Heart right ventricle (tissue), 16 donors: Measurements from ENCODE around the gene ACOX3. TPM values are rescaled to one million over a fixed set of nuclear protein-coding genes. Genes with fewer than 3 reads are reported as not detected.
"Not testable (repeated sequence)": the region's sequence is repeated elsewhere in the genome, so short reads cannot be mapped to it uniquely, and the experiment has no call there.

Experiments used
- ATAC-seq, 8 donors: fragments of 200-7000 bp; cut with Tn5 transposase; one replicate each; pipeline ENCODE4 v1.9.1; 2020; ENCODE audit warnings: mild to moderate bottlenecking in 8 of 8, moderate library complexity in 8 of 8, moderate number of reproducible peaks in 1 of 8
- DNase-seq, 2 donors: peaks; one replicate each; pipeline ENCODE4 v3.0.0-alpha.2; 2020
- H3K27ac ChIP-seq, 10 donors: fragments of 200-600 bp; sonication (generic) in 2 of 10; one replicate each; pipeline versions ENCODE4 v1.5.0 to v1.8.0; 2020 to 2022; ENCODE audit warnings: mild to moderate bottlenecking in 3 of 10
- H3K27me3 ChIP-seq, 7 donors: fragments of 200-600 bp; one replicate each; pipeline ENCODE4 v1.8.0; 2021 to 2022; ENCODE audit warnings: mild to moderate bottlenecking in 2 of 7
- H3K36me3 ChIP-seq, 9 donors: fragments of 200-600 bp; sonication (generic) in 1 of 9; one replicate each; pipeline versions ENCODE4 v1.5.0 to v1.8.0; 2020 to 2022; ENCODE audit warnings: mild to moderate bottlenecking in 2 of 9
- H3K4me1 ChIP-seq, 9 donors: fragments of 200-600 bp; sonication (generic) in 1 of 9; one replicate each; pipeline versions ENCODE4 v1.5.0 to v1.8.0; 2020 to 2022; ENCODE audit warnings: mild to moderate bottlenecking in 4 of 9
- H3K4me3 ChIP-seq, 10 donors: fragments of 200-600 bp; sonication (generic) in 2 of 10; one replicate each; pipeline versions ENCODE4 v1.5.0 to v1.8.0; 2020 to 2022; ENCODE audit warnings: mild to moderate bottlenecking in 7 of 10, moderate library complexity in 2 of 10
- H3K9me3 ChIP-seq, 11 donors: fragments of 200-600 bp in 10 of 11; sonication (generic) in 2 of 11; one replicate each; pipeline versions ENCODE4 v1.5.0 to v1.8.0; 2013 to 2022; ENCODE audit warnings: mild to moderate bottlenecking in 2 of 11, control low read depth in 1 of 11, moderate library complexity in 1 of 11
- CTCF ChIP-seq, 9 donors: fragments of 200-600 bp; sonication (generic) in 2 of 9; IDR thresholded peaks; one replicate each; pipeline versions ENCODE4 v1.5.0 to v1.8.0; 2021 to 2022; ENCODE audit warnings: antibody characterized with exemption in 9 of 9, mild to moderate bottlenecking in 5 of 9, moderate library complexity in 1 of 9
- WGBS, 2 donors: extraction: QIAGEN DNeasy Blood & Tissue Kit; methylation state at CpG; one replicate each; pipeline ENCODE4 v1.1.7; 2013; ENCODE audit warnings: inconsistent platforms in 1 of 2; 5-methylcytosine and 5-hydroxymethylcytosine counted together
- intact Hi-C, 10 donors: fragments of 100-400 bp; cut with DNase I; formaldehyde crosslinking; loops; one replicate each; pipeline versions ENCODE4 v1.11.1 to v1.14.2; 2022
- polyA plus RNA-seq, 2 donors: library from polyadenylated mRNA; stranded (reverse); fragments of 200-250 nt; gene quantifications; one replicate each; pipeline ENCODE4 v1.2.3, GENCODE V29; 2013
- total RNA-seq, 10 donors: library from RNA; stranded (reverse); fragmentation: NEBNext Ultra II Directional in 3 of 10; extraction: Animal tissue kit (Norgen Biotek cat#: 25700) in 3 of 10; gene quantifications; one replicate each; pipeline versions ENCODE4 v1.2.1 to v1.2.4, GENCODE V29; 2021 to 2023
- donor health status: Arrhythmogenic right ventricular cardiomyopathy.
- donor health status: ischemic (EF 13 %, LVEDD 7.1; RV severe dilation, severe dysfunction).
- donor health status: healthy with polysubstance abuse.
- donor health status: DM: no; HTN: yes; CAD: no.
- donor health status: DM: no; HTN: no; CAD: no.
- donor health status: ischemic (EF 25% LVEDD 6.9; RV normal size, moderate dysfunction).
- donor health status: ischemic (EF 25% LVEDD 5.7; RV mildly dilated, moderate dysfunction).
- donor health status: healthy.
- donor health status: DM: yes; HTN: yes; CAD: no.
- donor health status: Ischemic cardiomyopathy.
- donor health status: ischemic (EF 35%, LVEDD 5.7; RV mildly dilated, moderate dysfunction).
- donor health status: nonischemic (EF 11% LVEDD 7.7; RV severe dilation, severe dysfunction).
- donor health status: DM: yes; HTN: yes; CAD: no.
- donor health status: PGD.
- donor health status: ischemic (EF 29% LVEDD 5.4; RV normal size, mild dysfunction).
- donor health status: nonischemic (EF 23%, LVEDD 6.1; RV moderate dilation, normal function).

Gene ACOX3
- total and polyA plus RNA-seq, 12 donors, result 17.9 to 28.9 (median 25.4) TPM

- intact Hi-C loops, result no loop called here
- no peaks in the 10 kb centered on the region for H3K36me3 ChIP-seq
- H3K4me1 ChIP-seq, result peaks cover 6 to 34% (median 18%) of the 10 kb centered on the region in 9 donors
- 84 to 86% methylated on average over 7 of the region's 7 CpGs for WGBS, 2 donors
- TF ChIP-seq CTCF (IDR thresholded peaks at IDR 0.05), result no peak
- H3K27me3 ChIP-seq, result no peaks in the 10 kb centered on the region
- no peaks in the 10 kb centered on the region for H3K9me3 ChIP-seq
- H3K27ac ChIP-seq, result no peak overlapping the region
- no peak for DNase-seq
- H3K4me3 ChIP-seq, result no peak overlapping the region
- ATAC-seq, result no peak
Measured at GRCh38 chr4:8349664-8350236, 90.8 kb downstream of the ACOX3 start.

- WGBS, 2 donors, result 95 to 96% methylated on average over 11 of the region's 11 CpGs
- DNase-seq, intact Hi-C loops, H3K27ac ChIP-seq, ATAC-seq, H3K36me3 ChIP-seq, H3K4me3 ChIP-seq, H3K27me3 ChIP-seq, H3K9me3 ChIP-seq: not testable (repeated sequence)
- peaks cover 6 to 36% (median 18%) of the 10 kb centered on the region in 9 donors for H3K4me1 ChIP-seq
Measured at GRCh38 chr4:8349236-8349635, 91.3 kb downstream of the ACOX3 start.

- Histone ChIP-seq H3K4me1 (peaks cover 6 to 40% (median 18%) of the 10 kb centered on the region in 9 donors), H3K27me3 (no peaks in the 10 kb centered on the region), H3K36me3 (no peaks in the 10 kb centered on the region), H3K9me3 (no peaks in the 10 kb centered on the region), H3K4me3 (no peak overlapping the region), H3K27ac (no peak overlapping the region)
- DNase-seq (no peak), ATAC-seq (no peak)
- no peak for TF ChIP-seq CTCF (IDR thresholded peaks at IDR 0.05)
- WGBS, 2 donors, result 73 to 74% methylated on average over 6 of the region's 6 CpGs
- intact Hi-C loops, result no loop called here
Measured at GRCh38 chr4:8348071-8348470, 92.5 kb downstream of the ACOX3 start.

GRCh38 chr4:8347660-8348059 is 92.9 kb downstream of the ACOX3 start:
- WGBS, 2 donors, result 91 to 92% methylated on average over 7 of the region's 7 CpGs
- H3K4me3 ChIP-seq, result no peak overlapping the region
- no peak overlapping the region for H3K27ac ChIP-seq
- TF ChIP-seq CTCF (IDR thresholded peaks at IDR 0.05), result no peak
- no peak for ATAC-seq
- intact Hi-C loops, result loop anchor here in 1 of 10 donors (2.0 kb wide), 1 partner anchor 75 kb away; no protein-coding TSS in a partner anchor
- no peaks in the 10 kb centered on the region for H3K36me3 ChIP-seq
- no peaks in the 10 kb centered on the region for H3K27me3 ChIP-seq
- no peak for DNase-seq
- H3K4me1 ChIP-seq, result peaks cover 3 to 40% (median 18%) of the 10 kb centered on the region in 9 donors
- H3K9me3 ChIP-seq, result no peaks in the 10 kb centered on the region
